Chondrocyte (in vitro differentiated cells): ENCODE measurements around the gene MYB. TPM values are rescaled to one million over a fixed set of nuclear protein-coding genes. Genes with fewer than 3 reads are reported as not detected.

Experiments
- DNase-seq: peaks from one replicate; pipeline ENCODE4 v3.0.0; 2021; ENCODE audit warnings: mixed read lengths, low spot score
- H3K27ac Mint-ChIP-seq: one replicate; pipeline ENCODE4 v1.8.0; 2021; ENCODE audit warnings: mild to moderate bottlenecking, moderate library complexity, mixed read lengths; ENCODE audit not compliant: unreplicated experiment
- H3K27me3 Mint-ChIP-seq: 2 replicates; pipeline ENCODE4 v1.8.0; 2021; ENCODE audit warnings: low read depth, mixed read lengths
- H3K36me3 Mint-ChIP-seq: 2 replicates; pipeline ENCODE4 v1.8.0; 2021; ENCODE audit warnings: low read depth, mixed read lengths
- H3K4me1 Mint-ChIP-seq: 2 replicates; pipeline ENCODE4 v1.8.0; 2021; ENCODE audit warnings: low read depth, mild to moderate bottlenecking, mixed read lengths
- H3K4me3 Mint-ChIP-seq: one replicate; pipeline ENCODE4 v1.8.0; 2021; ENCODE audit warnings: mild to moderate bottlenecking, moderate library complexity, mixed read lengths; ENCODE audit not compliant: unreplicated experiment
- H3K9me3 Mint-ChIP-seq: 2 replicates; pipeline ENCODE4 v1.8.0; 2021; ENCODE audit warnings: low read depth, mixed read lengths
- total RNA-seq: library from RNA; stranded (reverse); gene quantifications from 3 replicates; pipeline ENCODE4 v1.2.1, GENCODE V29; 2021
- TF ChIP-seq, protein P1 (sequence below): fragments of 200-600 bp; sonication (generic); IDR thresholded peaks from 2 replicates; pipeline ENCODE4 v1.5.0; 2021; ENCODE audit warnings: antibody characterized with exemption, mild to moderate bottlenecking, moderate library complexity

Gene MYB
- total RNA-seq, 1 donor from 2014 or later, result 0.20 TPM

DNA sequence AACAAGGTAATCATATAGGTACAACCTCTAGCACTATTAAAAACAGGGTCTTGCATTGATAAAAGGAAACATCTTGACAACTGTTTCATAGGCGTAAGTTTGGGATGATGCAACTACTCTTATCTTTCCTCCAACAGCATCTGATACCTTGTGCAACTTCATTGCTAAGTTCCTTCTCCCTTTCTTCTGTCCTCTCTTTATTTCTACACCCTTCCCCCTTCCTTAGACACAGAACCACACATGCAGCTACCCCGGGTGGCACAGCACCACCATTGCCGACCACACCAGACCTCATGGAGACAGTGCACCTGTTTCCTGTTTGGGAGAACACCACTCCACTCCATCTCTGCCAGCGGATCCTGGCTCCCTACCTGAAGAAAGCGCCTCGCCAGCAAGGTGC lies 14.4 kb downstream of the MYB start:
- Mint-ChIP-seq H3K4me1 (peaks cover 7% of the 10 kb centered on the region), H3K27ac (no peak overlapping the region), H3K27me3 (no peaks in the 10 kb centered on the region), H3K36me3 (no peaks in the 10 kb centered on the region), H3K9me3 (no peaks in the 10 kb centered on the region), H3K4me3 (no peak overlapping the region)
- no peak for DNase-seq
- TF ChIP-seq, protein P1, sequence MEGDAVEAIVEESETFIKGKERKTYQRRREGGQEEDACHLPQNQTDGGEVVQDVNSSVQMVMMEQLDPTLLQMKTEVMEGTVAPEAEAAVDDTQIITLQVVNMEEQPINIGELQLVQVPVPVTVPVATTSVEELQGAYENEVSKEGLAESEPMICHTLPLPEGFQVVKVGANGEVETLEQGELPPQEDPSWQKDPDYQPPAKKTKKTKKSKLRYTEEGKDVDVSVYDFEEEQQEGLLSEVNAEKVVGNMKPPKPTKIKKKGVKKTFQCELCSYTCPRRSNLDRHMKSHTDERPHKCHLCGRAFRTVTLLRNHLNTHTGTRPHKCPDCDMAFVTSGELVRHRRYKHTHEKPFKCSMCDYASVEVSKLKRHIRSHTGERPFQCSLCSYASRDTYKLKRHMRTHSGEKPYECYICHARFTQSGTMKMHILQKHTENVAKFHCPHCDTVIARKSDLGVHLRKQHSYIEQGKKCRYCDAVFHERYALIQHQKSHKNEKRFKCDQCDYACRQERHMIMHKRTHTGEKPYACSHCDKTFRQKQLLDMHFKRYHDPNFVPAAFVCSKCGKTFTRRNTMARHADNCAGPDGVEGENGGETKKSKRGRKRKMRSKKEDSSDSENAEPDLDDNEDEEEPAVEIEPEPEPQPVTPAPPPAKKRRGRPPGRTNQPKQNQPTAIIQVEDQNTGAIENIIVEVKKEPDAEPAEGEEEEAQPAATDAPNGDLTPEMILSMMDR, result no peak

DNA sequence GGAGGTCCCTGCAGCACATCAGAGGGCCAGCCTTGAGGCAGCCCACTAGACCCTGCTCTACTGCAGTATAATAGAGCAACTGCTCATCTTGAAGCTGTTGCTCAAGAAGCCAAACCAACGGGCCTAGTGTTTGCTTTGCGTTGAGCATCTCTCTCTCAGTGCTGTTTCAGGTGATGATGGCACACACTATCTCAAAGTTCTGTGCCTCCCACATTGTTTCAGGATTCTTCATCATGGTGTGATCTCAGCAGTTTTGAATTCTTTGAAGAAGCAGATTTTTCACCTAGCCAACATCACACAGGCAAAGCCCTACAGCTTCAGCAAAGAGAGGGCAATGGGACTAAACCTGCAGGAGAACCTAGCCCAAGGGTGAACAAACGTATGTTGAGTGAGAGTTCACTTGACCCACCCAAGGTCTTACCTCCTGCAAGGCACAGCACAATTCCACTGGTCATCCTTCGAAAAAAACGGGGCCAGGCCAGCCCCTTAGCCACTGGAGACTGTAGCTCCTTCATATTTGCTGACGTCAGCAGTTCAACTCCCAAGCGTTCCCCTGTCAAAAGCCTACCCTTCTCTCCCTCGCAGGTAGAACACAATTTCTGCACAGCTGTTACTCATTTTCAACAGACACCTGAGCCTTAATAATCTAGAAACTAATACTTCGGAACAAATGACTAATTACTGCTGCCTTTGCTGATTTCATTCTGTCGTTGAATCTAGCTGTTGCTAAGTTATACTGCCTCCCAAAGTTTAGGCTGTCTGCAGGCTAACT lies 15.8 kb downstream of the MYB start:
- H3K4me3 Mint-ChIP-seq, result no peak overlapping the region
- no peaks in the 10 kb centered on the region for H3K27me3 Mint-ChIP-seq
- no peak for DNase-seq
- H3K4me1 Mint-ChIP-seq, result peaks cover 7% of the 10 kb centered on the region
- no peaks in the 10 kb centered on the region for H3K9me3 Mint-ChIP-seq
- no peaks in the 10 kb centered on the region for H3K36me3 Mint-ChIP-seq
- TF ChIP-seq, protein P1, result no peak
- H3K27ac Mint-ChIP-seq, result no peak overlapping the region

DNA sequence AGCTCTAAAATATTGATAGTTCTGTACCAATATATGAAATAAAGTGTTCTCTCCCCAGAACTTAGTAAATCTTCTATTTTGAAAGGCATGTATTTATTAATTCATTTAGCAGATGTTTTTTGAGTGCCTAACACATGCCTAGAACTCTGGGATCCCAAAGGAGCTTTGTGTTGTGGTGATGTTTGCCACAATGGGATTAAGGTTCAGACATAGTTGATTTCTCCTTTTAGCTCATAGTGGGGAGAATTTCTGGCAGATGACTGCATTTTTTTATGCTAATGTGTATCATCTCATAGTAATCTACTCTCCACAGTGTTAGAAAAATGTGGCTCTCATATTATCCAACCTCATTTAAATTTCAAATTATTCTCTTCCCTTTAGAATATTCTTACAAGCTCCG lies 21.7 kb downstream of the MYB start:
- DNase-seq, result no peak
- Mint-ChIP-seq H3K27ac (no peak overlapping the region), H3K4me1 (no peaks in the 10 kb centered on the region), H3K36me3 (no peaks in the 10 kb centered on the region), H3K4me3 (no peak overlapping the region), H3K9me3 (no peaks in the 10 kb centered on the region), H3K27me3 (no peaks in the 10 kb centered on the region)
- TF ChIP-seq, protein P1, result no peak

DNA sequence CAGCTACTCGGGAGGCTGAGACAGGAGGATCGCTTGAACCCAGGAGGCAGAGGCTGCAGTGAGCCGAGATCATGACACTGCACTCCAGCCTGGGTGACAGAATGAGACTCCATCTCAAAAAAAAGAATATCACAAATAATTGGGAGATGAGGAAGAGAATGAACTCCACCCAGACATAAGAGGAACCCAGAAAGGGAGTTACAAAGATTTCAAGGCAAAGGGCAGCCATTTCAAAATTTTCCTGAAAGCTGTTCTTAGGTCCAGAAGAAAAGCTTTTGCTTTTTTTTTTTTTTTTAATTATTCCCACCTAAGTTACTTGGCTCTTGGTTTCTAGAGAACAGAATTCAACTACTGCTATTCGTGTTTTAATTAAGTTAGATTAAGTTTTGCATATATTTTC lies 23.8 kb downstream of the MYB start:
- Mint-ChIP-seq H3K4me1 (peaks cover 3% of the 10 kb centered on the region), H3K4me3 (no peak overlapping the region), H3K27me3 (no peaks in the 10 kb centered on the region), H3K27ac (no peak overlapping the region), H3K9me3 (no peaks in the 10 kb centered on the region), H3K36me3 (no peaks in the 10 kb centered on the region)
- no peak for DNase-seq
- TF ChIP-seq, protein P1, result no peak

DNA sequence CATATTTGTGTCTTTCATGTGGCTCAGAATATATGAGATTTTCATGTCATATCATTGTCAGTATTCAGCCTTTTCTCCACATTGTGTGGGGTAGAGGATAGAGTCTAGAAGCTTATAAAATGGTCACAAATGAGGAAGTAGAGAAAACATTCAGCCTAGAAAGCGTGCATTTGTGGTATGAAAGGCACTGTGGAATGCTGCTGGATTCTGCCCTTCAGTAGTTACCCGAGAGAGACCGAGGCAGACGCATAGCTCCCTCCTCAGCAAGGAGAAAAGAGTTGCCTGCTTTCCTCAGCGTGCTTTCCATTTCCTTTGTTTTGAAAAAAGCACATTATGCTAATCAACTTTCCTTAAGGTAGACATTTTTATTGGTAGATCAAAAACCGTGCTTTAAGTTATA lies 28.7 kb downstream of the MYB start:
- Mint-ChIP-seq H3K36me3 (no peaks in the 10 kb centered on the region), H3K9me3 (no peaks in the 10 kb centered on the region), H3K27me3 (no peaks in the 10 kb centered on the region), H3K4me1 (peaks cover 26% of the 10 kb centered on the region), H3K27ac (no peak overlapping the region), H3K4me3 (no peak overlapping the region)
- TF ChIP-seq, protein P1, result no peak
- no peak for DNase-seq
